ENCODE results near the gene VWF. TPM values are rescaled to one million over a fixed set of nuclear protein-coding genes. Genes with fewer than 3 reads are reported as not detected.

The VWF gene
- total and polyA plus RNA-seq, 2 donors (not counting 3 experiments of a cell fraction or from before 2014, with no cell fraction given), result 1,041 to 2,328 TPM

DNA sequence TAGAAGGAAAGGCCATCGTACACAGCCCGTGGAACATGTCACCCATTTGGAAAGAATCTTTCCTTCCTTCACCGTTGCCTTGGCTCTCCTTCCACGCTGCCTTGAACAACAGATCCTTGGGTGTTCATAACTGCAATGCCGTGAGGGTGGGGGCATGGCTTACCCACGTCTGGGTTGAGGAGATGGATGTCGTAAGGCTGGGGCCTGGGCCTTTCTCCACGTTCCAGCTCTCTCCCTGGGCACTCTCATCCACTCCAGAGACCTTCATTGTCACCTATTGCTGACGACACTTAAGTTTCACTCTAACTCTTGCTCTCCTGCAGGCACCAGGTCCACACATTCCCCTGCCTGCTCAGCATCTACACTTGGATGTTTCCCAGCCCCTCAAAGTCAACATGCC, 198.8 kb downstream of the VWF start:
- Histone ChIP-seq H3K9me3 (replicated peaks; ENCODE audit: control insufficient read depth, insufficient read depth, low read length) (no peaks in the 10 kb centered on the region), H4K20me1 (replicated peaks; ENCODE audit: control insufficient read depth, extremely low read depth, insufficient read depth, low read length) (no peaks in the 10 kb centered on the region), H3K27ac (ENCODE audit: insufficient read depth, low read depth, low read length) (no peak overlapping the region), H3K9me1 (replicated peaks; ENCODE audit: control insufficient read depth, extremely low read depth, insufficient read depth, low read length) (no peaks in the 10 kb centered on the region), H3K79me2 (ENCODE audit: control insufficient read depth, insufficient read depth, low read length) (no peaks in the 10 kb centered on the region), H3K4me3 (replicated peaks in 1 of 3; ENCODE audit: insufficient read depth in 1 of 3, low read depth in 1 of 3, low read length in 3 of 3) (no peak overlapping the region), H3K4me2 (ENCODE audit: insufficient read depth, low read length) (no peak overlapping the region), H3K27me3 (ENCODE audit: control insufficient read depth in 2 of 2, insufficient read depth in 2 of 2, low read length in 2 of 2) (no peaks in the 10 kb centered on the region), H3K9ac (replicated peaks; ENCODE audit: extremely low read depth, insufficient read depth, low read length) (no peak overlapping the region), H3K4me1 (ENCODE audit: control insufficient read depth, extremely low read depth, insufficient read depth, low read length) (no peaks in the 10 kb centered on the region), H3K36me3 (ENCODE audit: control insufficient read depth in 2 of 2, extremely low read depth in 1 of 2, insufficient read depth in 2 of 2, low read length in 2 of 2) (peaks cover 16 to 45% of the 10 kb centered on the region in 2 experiments), H2AFZ (ENCODE audit: low read depth, low read length) (no peak overlapping the region)
- dilution Hi-C loops (cut with MboI; ENCODE audit: extremely low pct_ligation_motif_present, low sequenced_read_pairs) (no loop called here), intact Hi-C loops (cut with micrococcal nuclease) (no loop called here)
- FAIRE-seq (peak; percentile 12), DNase-seq (ENCODE audit: low read depth, low spot score) (no peak)
- POLR2A ChIA-PET, result no interaction called here
- no TSS peak for BruUV-seq (replicated peaks)
- CTCF ChIA-PET, result no interaction called here
- no peak for TF ChIP-seq MYC (IDR thresholded peaks at IDR 0.05; ENCODE audit: low read depth, low read length)
- TF ChIP-seq GATA2 (IDR thresholded peaks at IDR 0.05; ENCODE audit: insufficient read depth, insufficient read length, low read depth, low read length), result no peak
- no peak for TF ChIP-seq POLR2AphosphoS5 (IDR thresholded peaks at IDR 0.05; ENCODE audit: insufficient read depth, low read depth, low read length)
- TF ChIP-seq POLR2A (IDR thresholded peaks at IDR 0.05; ENCODE audit: low read depth, low read length), result no peak
- TF ChIP-seq MAX (IDR thresholded peaks at IDR 0.05; ENCODE audit: insufficient read depth, insufficient read length), result no peak
- TF ChIP-seq CTCF (IDR thresholded peaks at IDR 0.05; ENCODE audit: extremely low read depth in 1 of 2, insufficient read depth in 1 of 2, low read depth in 1 of 2, low read length in 2 of 2), result no peak
- no peak for TF ChIP-seq EZH2 (IDR thresholded peaks at IDR 0.05; ENCODE audit: borderline replicate concordance, low read depth, low read length, severe bottlenecking)
- TF ChIP-seq FOS (IDR thresholded peaks at IDR 0.05; ENCODE audit: borderline replicate concordance, insufficient read depth, low read length), result no peak
- TF ChIP-seq JUN (IDR thresholded peaks at IDR 0.05; ENCODE audit: borderline replicate concordance, insufficient read depth, insufficient read length, low read depth), result no peak

Measured in endothelial cell of umbilical vein (primary cell).